ENCODE results near the gene PI4K2B.
"Not testable (repeated sequence)": the region's sequence is repeated elsewhere in the genome, so short reads cannot be mapped to it uniquely, and the experiment has no call there.

The PI4K2B gene

DNA sequence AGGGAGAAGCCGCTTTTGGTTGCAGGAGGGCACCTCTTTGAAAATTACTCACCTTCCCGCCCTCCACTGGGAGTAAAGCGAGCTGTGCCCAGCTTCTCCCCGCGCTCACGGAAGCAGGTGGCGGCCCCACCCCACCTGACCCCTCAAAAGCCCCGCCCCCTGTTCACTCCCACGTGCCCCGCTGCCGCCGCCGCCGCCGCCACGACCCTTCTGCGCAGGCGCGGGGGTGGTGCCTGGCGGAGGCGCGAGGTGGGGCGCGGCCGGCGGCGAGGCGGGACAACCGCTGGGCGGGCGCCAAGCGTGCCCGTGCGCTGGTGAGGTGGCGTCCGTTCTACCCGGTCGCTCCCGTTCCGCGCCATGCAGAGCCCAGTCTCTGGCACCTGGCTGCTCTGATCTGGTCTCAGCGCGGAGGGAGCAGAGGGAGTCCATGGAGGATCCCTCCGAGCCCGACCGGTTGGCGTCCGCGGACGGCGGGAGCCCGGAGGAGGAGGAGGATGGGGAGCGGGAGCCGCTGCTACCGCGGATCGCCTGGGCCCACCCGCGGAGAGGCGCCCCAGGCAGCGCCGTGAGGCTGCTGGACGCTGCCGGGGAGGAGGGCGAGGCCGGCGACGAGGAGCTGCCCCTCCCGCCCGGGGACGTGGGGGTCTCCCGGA, at the start of gene PI4K2B:
Gene PI4K2B (plus strand): TSS at position 297 of the 653 bp plus-strand sequence. CDS start 131 bp downstream, at position 428.
- DNase-seq = peak; percentile 85 to 94 (median 92)

DNA sequence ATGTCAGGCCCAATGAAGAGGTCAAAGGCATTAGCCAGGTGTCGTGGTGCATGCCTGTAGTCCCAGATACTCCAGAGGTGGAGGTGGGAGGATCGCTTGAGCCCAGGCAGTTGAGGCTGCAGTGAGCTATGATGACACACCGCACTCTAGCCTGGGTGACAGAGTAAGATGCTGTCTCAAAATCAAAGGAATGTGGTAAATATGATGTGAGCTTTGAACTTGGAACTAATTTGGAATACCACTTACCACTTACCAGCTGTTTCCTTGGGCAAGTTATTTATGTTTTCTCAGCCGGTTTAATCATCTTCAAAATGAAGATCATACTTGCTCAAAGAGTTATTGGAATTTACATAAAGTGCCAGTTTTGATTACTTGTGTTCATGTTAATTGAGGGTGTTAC, 49.8 kb upstream of the PI4K2B start:
- no peak for DNase-seq

DNA sequence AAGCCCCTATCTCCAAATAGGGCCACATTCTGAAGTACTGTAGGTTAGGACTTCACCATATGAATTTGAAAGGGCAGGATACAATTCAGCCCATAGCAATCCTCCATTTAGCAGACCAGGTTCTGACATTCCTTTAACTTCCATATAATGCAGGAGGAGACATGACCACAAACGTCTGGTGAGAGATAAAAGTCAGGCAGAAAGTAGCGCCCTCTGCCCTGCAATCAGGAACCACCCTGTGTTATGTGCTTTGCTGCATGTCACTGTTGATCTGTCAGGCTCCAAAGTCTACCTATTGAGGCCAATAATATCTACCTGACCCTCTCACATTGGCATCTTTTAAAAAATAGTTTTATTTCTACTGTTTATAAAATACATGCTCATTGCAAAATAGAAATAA, 43.4 kb upstream of the PI4K2B start:
- no peak for DNase-seq

DNA sequence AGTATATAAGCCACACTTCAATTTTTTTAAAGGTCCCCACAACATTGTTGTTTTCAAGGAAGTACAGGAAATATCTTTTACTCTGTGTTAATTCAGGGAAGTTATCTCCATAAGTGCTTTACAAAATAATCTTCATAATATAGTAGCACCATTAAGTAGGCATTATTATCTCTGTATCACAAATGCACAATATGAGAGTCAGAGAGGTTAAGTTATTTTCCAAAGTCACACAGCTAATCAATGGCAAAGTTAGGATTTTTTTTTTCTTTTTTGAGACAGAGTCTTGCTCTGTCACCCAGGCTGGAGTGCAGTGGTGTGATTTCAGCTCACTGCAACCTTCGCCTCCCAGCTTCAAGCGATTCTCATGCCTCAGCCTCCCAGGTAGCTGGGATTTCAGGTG, 35.1 kb upstream of the PI4K2B start:
- no peak for DNase-seq

DNA sequence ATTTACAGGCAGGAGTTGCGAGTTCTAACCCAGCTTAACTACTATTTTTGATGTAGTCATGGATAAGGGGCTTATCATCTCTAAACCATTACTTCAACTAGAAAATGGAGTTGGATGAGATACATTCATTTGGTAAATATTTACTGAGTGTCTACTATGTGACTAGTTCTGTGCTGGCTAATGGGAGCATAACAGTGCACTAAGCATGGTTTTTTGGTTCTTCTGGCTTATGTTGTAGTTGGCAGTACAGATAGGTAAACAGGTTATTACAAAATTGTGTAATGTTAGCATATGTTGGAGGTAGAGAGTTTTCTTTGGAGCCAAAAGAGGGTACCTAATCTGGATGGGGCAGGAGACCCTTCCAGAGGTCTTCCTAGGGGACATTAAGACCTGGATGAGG, 25.8 kb upstream of the PI4K2B start:
- DNase-seq = no peak

DNA sequence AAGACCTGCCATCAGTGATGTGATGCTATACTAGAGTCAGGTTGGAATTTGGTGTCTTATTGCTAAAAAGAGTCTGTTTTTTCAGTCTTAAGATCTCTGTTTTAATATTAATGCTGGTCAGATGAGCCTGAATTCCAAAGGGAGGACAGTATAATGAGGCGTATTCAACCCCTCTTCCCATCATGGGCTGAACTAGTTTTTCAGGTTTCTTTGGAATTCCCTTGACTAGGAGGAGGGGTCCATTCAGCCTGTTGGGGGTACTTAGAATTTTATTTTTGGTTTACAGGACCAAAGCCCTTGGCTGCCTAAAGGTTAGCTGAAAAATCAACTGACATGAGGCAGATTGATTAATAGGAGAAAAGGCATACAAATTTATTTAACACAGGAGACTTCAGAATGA, 24.1 kb upstream of the PI4K2B start:
- DNase-seq = no peak

DNA sequence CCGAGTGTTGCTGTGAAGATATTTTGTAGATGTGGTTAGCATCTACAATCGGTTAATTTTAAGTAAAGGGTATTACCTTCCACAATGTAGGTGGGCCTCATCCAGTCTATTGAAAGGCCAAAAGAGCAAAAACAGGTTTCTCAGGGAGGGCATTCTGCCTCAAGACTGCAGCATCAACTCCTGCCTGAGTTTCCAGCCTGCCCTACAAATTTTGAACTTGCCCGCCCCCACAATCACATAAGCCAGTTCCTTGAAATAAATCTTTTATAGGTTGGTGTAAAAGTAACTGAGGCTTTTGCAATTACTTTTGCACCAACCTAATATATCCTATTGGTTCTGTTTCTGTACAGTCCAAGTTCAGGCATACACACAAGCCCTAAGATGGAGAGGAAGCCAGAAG, 22.1 kb upstream of the PI4K2B start:
- no peak for DNase-seq

DNA sequence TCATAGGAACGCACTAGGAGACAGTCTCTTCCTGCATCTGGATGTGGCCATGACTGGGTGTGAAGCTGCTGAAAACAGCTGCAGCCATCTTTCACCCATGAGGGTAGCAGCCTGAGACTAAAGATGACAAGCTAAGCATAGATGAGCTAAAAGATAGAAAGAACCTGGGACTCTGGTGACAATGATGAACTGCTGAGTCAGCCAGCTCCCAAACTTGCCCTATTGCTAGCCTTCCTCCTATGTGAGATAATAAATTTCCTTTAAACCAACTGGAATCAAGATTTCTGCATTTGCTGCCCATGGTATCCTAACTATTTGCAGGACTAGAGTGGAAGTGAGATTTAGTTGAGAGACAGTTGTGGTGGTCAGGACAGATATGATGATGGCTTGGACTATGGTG, 21.0 kb upstream of the PI4K2B start:
- no peak for DNase-seq

DNA sequence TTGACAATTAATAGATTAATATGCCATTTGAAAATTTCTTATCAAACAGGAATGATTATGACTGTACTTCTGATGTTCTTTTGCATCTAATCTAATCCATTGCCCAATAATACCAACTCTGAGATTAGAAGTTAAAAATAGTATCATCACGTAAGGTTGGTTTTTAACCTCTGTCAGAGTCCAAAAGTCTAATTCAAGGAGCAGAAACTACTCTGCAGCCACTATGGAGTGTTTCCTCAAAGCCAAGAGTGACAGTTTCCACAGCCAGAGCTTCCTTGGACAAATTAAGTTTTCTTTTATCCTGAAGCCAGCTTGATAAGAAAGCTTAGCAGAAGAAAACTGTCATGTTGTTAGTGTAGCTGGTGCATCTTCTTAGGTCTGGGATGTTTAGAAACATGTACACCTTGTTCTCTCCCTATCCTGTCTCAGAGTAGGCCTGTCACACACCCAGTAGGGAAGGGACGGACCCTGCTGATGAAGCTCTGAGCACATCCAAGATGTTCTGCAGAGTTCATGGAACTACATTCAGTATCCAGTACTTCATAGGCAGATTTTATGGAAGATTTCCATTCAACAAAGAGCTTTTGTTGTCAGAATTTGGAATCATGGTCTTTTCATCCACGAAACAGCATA, 20.4 kb upstream of the PI4K2B start:
- no peak for DNase-seq

DNA sequence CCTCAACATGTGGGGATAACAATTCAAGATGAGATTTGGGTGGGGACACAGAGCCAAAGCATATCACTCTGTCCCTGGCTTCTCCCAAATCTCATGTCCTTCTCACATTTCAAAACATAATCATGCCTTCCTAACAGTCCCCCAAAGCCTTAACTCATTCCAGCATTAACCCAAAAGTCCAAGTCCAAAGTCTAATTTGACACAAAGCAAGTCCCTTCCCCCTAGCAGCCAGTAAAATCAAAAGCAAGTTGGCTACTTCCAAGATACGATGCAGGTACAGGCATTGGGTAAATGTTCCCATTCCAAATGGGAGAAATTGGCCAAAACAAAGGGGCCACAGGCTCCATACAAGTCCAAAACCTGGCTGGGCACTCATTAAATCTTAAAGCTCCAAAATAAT, 19.1 kb upstream of the PI4K2B start:
- DNase-seq = not testable (repeated sequence)

DNA sequence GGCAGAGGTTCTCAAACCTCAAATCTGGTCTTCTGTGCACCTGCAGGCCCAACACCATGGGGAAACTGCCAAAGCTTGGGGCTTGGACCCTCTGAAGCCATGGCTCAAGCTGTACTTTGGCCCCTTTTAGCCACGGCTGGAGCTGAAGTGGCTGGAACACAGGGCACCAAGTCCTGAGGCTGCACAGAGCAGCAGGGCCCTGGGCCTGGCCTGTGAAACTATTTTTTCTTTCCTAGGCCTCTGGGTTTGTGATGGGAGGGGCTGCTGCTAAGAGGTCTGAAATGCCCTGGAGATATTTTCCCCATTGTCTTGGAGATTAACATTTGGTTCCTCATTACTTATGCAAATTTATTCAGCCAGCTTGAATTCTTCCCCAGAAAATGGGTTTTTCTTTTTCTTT, 18.3 kb upstream of the PI4K2B start:
- DNase-seq = no peak

DNA sequence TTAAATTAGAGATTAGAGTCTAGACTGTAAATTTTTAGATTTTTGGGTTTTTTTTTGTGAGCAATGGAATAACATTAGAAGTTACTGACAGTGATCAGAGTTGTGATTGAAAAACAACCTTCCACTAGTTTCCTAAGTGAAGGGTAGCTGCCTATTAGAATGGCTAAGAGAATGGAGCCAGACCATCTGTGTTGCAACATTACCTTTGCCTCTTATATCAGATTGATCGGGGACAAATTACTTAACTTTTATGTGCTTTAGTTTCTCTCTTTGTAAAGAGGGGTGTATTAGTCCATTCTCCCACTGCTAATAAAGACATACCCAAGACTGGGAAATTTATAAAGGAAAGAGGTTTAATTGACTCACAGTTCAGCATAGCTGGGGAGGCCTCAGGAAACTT, 12.5 kb upstream of the PI4K2B start:
- DNase-seq = no peak

DNA sequence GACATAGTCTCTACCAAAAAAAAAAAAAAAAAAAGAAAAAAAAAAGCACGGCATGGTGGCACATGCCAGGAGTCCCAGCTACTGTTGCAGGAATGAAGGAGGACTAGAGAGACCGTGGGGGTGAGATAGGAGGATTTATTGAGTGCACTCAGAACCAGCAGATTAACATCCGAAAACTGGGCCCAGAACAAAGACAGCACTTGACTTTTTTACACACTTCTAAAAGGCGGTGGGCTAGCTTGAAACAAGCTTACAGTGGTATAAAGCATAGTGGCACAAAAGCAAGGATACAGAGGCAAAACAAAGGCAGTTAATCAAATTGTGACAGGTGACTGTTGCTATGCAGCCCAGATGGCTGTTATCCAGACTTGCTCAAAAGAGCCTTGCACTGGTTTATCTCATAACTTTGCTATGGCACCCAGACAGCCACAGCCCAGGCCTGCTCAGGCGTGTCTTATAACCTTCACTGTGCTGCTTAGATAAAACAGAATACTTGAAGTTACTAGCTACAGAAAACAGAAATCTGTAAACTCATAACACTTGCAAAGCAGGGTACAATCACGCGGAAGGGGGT, 9.9 kb upstream of the PI4K2B start:
- DNase-seq = no peak

DNA sequence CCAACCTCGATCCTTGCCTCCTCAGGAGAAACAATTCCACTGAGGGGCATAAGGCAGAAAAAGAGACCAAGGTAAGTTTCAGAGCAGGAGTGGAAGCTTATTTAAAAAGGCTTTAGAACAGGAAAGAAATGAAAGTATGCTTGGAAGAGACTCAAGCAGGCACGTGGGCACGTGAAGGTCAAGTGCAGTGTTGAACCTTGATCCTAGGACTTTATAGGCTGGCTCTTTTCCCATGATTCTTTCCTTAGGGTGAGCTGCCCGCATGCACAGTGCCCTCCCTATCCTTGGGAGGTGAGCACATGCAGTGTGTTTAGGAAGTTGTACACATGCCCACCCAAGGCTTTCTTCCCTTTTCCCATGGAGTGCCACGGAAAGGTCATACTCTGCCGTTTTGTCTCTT, 4.0 kb upstream of the PI4K2B start:
- DNase-seq = no peak

DNA sequence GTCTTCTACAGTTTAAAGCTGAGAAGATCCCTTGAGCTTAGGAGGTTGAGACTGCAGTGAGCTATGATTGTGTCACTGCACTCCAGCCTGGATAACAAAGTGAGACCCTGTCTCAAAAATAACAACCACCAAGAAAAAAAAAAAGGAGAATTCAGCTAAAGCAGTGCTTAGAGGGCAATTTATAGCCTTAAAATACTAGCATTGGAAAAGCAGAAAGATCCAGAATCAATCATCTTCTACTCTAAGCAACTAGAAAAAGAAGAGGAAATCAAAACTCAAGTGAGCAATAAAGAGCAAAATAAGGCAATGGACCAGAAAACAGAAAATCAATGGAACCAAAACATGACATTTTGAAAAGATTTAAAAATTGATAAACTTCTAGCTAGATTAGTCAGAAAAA, 639 bp upstream of the PI4K2B start:
- no peak for DNase-seq

DNA sequence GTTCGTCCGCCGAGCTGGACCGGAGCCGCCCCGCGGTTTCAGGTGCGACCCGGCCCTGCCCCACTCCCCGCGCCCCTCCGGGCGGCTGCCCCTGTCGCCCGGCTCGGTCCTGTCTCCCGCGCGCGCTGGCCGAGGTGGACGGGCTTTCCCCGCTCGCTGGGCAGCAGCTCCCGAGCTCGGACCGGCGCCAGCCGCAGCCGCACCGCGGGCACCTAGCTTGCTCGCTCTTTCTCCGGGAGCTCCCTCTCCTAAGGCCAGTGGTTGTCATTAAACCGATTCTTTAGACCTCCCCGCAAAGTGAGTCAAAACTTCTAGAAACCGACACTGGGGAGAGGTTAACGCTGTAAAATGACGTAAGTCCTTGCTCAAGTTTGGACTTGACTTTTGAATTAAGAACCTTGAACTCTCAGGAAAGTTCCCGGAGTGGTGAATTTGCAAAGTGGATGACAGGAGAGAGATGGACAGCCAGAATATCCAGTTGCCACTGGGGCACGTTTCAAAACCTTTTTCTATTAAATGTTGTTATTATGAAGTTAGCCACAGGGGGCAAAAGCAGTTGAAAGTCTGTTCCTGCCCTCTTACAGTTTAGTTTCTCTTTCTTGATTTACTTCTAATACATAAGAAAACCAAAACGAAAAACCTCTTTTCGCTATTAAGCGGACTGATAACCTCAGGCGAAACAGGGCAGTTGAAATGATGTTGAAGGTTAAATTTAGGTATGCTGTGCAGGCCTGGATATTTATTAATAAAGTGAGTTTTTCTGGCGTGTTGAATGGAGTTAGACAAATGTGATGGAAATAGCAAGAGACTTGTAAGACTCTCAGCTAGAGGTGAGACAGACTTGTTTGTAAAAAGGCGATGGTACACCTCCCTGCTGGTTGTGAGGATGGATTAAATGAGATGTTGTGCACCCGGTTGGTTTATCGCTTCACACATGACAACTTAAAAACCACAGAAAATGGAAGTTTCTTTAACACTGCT, 847 bp downstream of the PI4K2B start:
- peak in 3 of 4 experiments; percentile 6 to 29 (median 28) for DNase-seq

DNA sequence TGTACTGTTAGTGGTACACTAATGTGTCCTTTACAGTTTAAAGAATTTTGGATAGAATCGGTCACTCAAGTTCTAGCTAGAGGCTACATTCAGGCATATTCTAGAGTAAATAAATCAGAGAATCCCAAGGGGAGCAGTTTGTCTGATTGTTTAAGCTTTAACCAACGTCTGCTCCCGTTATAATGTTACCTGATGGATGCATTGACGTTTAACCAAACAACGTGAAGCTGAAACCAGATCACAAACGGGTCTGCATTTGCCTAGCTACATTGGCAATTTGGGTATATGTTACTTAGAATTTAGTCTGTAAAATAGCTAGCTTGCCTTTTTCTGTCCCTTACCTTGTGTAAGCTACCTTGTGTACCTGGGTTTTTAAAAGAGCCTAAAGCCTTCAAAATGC, 1.6 kb downstream of the PI4K2B start:
- DNase-seq = no peak

DNA sequence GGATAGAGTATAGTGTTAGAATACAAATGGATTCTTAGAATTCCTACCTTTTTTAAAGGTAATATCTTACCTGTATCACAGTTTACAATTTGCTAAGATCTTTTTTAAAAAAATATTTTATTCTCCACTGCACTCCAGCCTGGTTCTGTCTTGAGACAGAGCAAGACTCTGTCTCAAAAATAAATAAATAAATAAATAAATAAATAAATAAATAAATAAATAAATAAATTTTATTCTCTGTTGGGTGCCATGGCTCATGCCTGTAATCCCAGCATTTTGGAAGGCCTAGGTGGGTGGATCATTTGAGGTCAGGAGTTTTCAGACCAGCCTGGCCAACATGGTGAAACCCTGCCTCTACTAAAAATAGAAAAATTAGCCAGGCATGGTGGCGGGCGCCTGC, 2.2 kb downstream of the PI4K2B start:
- not testable (repeated sequence) for DNase-seq

DNA sequence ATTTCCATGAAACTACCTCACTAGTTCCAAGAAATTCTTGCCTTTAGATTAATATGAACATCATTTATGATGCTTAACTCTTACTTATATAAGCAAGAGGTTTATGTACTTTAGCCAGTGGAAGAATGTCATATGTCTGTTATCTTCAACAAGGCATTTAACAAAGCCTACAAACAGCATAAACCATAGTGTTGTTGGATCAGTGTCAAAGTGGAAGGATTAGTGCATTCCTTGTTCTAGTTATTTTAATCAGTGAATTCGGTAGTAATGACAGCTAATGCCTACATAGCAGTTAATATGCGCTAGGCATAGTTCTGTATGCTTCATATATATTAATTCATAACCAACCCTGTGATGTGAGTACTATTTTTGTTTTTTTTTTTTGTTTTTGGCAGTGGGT, 3.1 kb downstream of the PI4K2B start:
- DNase-seq = no peak

DNA sequence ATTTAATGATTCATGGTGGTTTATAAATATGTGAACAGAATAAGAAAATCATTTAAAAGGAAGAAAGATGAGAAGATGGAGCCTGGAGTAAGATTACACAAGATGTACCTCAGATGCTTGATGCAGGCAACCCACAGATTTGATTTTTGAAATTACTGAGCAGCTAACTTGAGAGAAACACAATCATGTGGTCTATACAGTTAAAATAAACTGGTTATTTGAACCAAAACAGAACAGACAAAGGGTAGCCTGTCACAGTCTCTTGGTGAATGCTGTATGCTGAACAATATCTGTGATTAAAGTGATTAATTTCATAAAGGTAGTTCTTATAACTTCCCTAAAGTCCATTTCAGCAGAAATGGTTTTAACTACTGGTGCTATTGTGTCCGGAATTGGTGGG, 4.2 kb downstream of the PI4K2B start:
- no peak for DNase-seq

DNA sequence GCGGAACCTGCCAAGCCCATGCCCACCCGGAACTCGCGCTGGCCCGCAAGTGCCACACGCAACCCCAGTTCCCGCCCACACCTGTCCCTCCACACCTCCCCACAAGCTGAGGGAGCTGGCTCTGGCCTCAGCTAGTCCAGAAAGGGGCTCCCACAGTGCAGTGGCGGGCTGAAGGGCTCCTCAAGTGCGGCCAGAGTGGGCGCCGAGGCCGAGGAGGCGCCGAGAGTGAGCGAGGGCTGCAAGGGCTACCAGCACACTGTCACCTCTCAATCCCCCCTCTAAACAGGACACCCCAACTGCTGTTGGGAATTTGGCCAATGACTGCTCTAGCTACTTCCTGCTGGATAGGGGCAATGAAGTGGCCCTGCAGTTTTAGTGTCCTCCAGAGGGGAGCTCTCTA, 5.7 kb downstream of the PI4K2B start:
- DNase-seq = not testable (repeated sequence)

DNA sequence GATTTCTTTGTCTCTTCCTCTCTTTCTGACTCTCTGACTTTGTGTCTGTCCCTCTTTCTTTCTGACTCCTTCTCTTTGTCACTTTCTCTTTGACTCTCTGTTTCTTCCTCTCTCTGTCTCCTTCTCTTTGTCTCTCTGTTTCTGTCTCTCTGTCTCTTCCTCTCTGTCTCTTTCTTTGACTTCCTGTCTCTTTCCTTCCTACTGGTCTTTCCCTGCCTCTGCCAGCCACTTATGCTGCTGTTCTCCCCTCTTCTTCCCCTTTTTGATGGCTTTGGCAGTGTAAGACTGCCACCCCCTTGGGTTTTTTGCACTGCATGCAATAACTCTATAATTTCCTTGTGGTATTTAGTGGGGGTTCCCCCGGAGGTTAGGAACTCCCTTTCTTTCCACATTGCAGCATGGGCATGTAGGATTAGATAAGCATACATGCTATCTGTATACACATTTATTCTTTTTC, 6.9 kb downstream of the PI4K2B start:
- DNase-seq = not testable (repeated sequence)

DNA sequence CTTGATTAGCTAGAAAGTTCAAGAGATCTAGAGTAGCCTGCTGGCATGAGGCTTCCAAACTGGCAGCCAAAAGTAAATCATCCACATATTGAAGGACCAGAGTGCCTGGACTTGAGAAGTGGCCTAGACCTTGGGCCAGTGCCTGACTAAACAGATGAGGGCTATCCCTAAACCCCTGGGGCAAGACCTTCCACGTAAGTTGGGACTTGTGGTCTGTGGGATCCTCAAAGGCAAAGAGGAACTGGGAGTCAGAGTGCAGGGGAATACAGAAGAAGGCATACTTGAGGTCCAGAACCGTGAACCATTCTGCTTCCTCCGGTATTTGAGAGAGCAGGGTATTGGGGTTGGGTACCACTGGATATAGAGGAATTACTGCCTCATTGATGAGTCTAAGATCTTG, 8.4 kb downstream of the PI4K2B start:
- DNase-seq = not testable (repeated sequence)

Data from activated CD4-positive, CD25-positive, alpha-beta regulatory T cell (primary cell).